Suprapubic skin (tissue), 4 donors: ENCODE measurements around the gene SKAP1. TPM values are rescaled to one million over a fixed set of nuclear protein-coding genes. Genes with fewer than 3 reads are reported as not detected.

Experiments used
- DNase-seq, 2 donors: peaks; one replicate each; pipeline ENCODE4 v3.0.0-alpha.2; 2019; ENCODE audit warnings: low spot score in 2 of 2
- H3K27ac ChIP-seq: fragments of 200-600 bp; sonication (generic); one replicate; pipeline ENCODE4 v1.5.1; 2019
- H3K27me3 ChIP-seq: fragments of 200-600 bp; sonication (generic); one replicate; pipeline ENCODE4 v1.5.1; 2019
- H3K36me3 ChIP-seq: fragments of 200-600 bp; sonication (generic); one replicate; pipeline ENCODE4 v1.5.1; 2019
- H3K4me1 ChIP-seq: fragments of 200-600 bp; sonication (generic); one replicate; pipeline ENCODE4 v1.5.1; 2019
- H3K4me3 ChIP-seq: fragments of 200-600 bp; sonication (generic); one replicate; pipeline ENCODE4 v1.5.1; 2019; ENCODE audit warnings: mild to moderate bottlenecking
- H3K9me3 ChIP-seq: fragments of 200-600 bp; sonication (generic); one replicate; pipeline ENCODE4 v1.5.1; 2019
- CTCF ChIP-seq, 2 donors: fragments of 200-600 bp in 1 of 2; fragments of 450-650 bp in 1 of 2; sonication (generic) in 1 of 2; IDR thresholded peaks; one replicate each; pipeline ENCODE4 v1.5.1; 2016 to 2019; ENCODE audit warnings: antibody characterized with exemption in 2 of 2, mild to moderate bottlenecking in 1 of 2, moderate library complexity in 1 of 2
- EP300 ChIP-seq: sonication (generic); formaldehyde crosslinking; IDR thresholded peaks from one replicate; pipeline ENCODE4 v1.6.1; 2017; ENCODE audit warnings: antibody characterized with exemption
- POLR2A ChIP-seq, 2 donors: fragments of 450-650 bp; IDR thresholded peaks; one replicate each; pipeline ENCODE4 v1.6.1; 2017; ENCODE audit warnings: antibody characterized with exemption in 2 of 2, mild to moderate bottlenecking in 2 of 2, moderate library complexity in 2 of 2
- POLR2AphosphoS5 ChIP-seq, 3 donors: sonication (generic); formaldehyde crosslinking; IDR thresholded peaks; one replicate each; pipeline ENCODE4 v1.6.1; 2017; ENCODE audit warnings: antibody characterized with exemption in 3 of 3
- WGBS: methylation state at CpG from one replicate; pipeline ENCODE4 v1.1.5; 2018; 5-methylcytosine and 5-hydroxymethylcytosine counted together
- total RNA-seq, 4 donors: library from RNA; depleted of rRNA; stranded (reverse); fragments of >200 nt; gene quantifications; one replicate each; pipeline ENCODE4 v1.1.0, GENCODE V29; 2016

Gene SKAP1
- total RNA-seq, 4 donors from 2014 or later, result 1.0 to 1.5 TPM; not detected in 2

GRCh38 chr17:48278760-48279491, 151.1 kb downstream of the SKAP1 start:
- no peak for DNase-seq
- H3K4me1 ChIP-seq, result no peaks in the 10 kb centered on the region
- H3K27ac ChIP-seq, result no peak overlapping the region
- H3K27me3 ChIP-seq, result peaks cover 36% of the 10 kb centered on the region
- no peak overlapping the region for H3K4me3 ChIP-seq
- 90% methylated on average over 5 of the region's 5 CpGs for WGBS
- no peaks in the 10 kb centered on the region for H3K36me3 ChIP-seq
- no peaks in the 10 kb centered on the region for H3K9me3 ChIP-seq
- TF ChIP-seq POLR2AphosphoS5 (IDR thresholded peaks at IDR 0.05) (no peak), POLR2A (IDR thresholded peaks at IDR 0.05) (no peak), CTCF (IDR thresholded peaks at IDR 0.05) (no peak), EP300 (no peak)

- Histone ChIP-seq H3K4me3 (no peak overlapping the region), H3K9me3 (no peaks in the 10 kb centered on the region), H3K36me3 (no peaks in the 10 kb centered on the region), H3K27me3 (peaks cover 26% of the 10 kb centered on the region), H3K27ac (no peak overlapping the region), H3K4me1 (no peaks in the 10 kb centered on the region)
- 97% methylated on average over 1 of the region's 1 CpG for WGBS
- DNase-seq, result no peak
- TF ChIP-seq EP300 (no peak), POLR2AphosphoS5 (IDR thresholded peaks at IDR 0.05) (no peak), POLR2A (IDR thresholded peaks at IDR 0.05) (no peak), CTCF (IDR thresholded peaks at IDR 0.05) (no peak)
Observed at GRCh38 chr17:48276776-48277175, 153.2 kb downstream of the SKAP1 start.

DNA sequence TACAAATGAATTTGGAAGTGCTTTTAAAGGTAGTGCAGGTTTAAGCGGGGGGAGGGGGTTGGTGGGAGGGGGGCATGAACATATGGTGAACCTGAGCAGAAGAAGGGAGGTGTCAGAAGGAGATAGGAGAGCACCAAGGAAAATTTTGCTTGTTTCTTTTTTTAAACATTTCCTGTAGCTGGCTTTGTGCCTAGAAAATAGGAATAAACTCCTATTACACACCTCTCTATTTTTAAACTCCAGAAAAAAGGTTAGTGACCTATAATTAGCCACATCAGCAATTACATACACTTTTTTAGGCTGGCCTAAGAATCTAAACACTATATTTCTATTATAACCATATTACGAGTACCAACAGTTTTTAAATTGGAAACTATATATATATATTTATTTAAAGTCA, 159.1 kb downstream of the SKAP1 start:
- H3K4me1 ChIP-seq, result peaks cover under 1% of the 10 kb centered on the region
- TF ChIP-seq EP300 (no peak), CTCF (IDR thresholded peaks at IDR 0.05) (no peak), POLR2AphosphoS5 (IDR thresholded peaks at IDR 0.05) (no peak), POLR2A (IDR thresholded peaks at IDR 0.05) (no peak)
- no peaks in the 10 kb centered on the region for H3K36me3 ChIP-seq
- DNase-seq, result no peak
- no peaks in the 10 kb centered on the region for H3K9me3 ChIP-seq
- H3K4me3 ChIP-seq, result no peak overlapping the region
- H3K27me3 ChIP-seq, result peaks cover 12% of the 10 kb centered on the region
- 86% methylated on average over 2 of the region's 2 CpGs for WGBS
- H3K27ac ChIP-seq, result no peak overlapping the region

- TF ChIP-seq POLR2A (IDR thresholded peaks at IDR 0.05), result no peak
- TF ChIP-seq CTCF (IDR thresholded peaks at IDR 0.05), result no peak
- WGBS, result 89% methylated on average over 1 of the region's 1 CpG
- Histone ChIP-seq H3K27me3 (peaks cover 12% of the 10 kb centered on the region), H3K27ac (no peak overlapping the region), H3K4me1 (peaks cover 5% of the 10 kb centered on the region), H3K9me3 (no peaks in the 10 kb centered on the region), H3K36me3 (no peaks in the 10 kb centered on the region), H3K4me3 (no peak overlapping the region)
- DNase-seq, result no peak
Observed at GRCh38 chr17:48269209-48269608, 160.8 kb downstream of the SKAP1 start.

DNA sequence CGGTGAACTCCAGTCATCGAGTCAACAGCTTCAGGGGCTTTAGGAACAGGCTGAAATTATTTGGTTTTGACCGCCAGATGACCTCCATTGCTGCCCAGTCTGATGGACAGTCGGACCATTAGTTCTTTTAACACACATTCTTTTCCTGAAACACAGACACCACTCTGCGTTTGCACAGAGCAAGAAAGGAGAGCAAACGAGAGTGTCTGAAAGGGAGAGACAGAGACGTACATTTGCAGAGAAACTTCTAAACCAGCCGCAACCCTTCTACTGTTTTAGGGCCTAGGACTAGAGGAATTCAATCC, 166.3 kb downstream of the SKAP1 start:
- WGBS, result 85% methylated on average over 8 of the region's 8 CpGs
- H3K4me1 ChIP-seq, result peaks cover 5% of the 10 kb centered on the region
- H3K9me3 ChIP-seq, result no peaks in the 10 kb centered on the region
- no peak overlapping the region for H3K4me3 ChIP-seq
- no peak overlapping the region for H3K27ac ChIP-seq
- no peak for DNase-seq
- H3K27me3 ChIP-seq, result peaks cover 19% of the 10 kb centered on the region
- no peaks in the 10 kb centered on the region for H3K36me3 ChIP-seq
- TF ChIP-seq CTCF (IDR thresholded peaks at IDR 0.05), result no peak
- TF ChIP-seq EP300, result no peak
- TF ChIP-seq POLR2A (IDR thresholded peaks at IDR 0.05), result no peak
- no peak for TF ChIP-seq POLR2AphosphoS5 (IDR thresholded peaks at IDR 0.05)
